ENCODE results near the gene RPN2.

RPN2 gene

DNA sequence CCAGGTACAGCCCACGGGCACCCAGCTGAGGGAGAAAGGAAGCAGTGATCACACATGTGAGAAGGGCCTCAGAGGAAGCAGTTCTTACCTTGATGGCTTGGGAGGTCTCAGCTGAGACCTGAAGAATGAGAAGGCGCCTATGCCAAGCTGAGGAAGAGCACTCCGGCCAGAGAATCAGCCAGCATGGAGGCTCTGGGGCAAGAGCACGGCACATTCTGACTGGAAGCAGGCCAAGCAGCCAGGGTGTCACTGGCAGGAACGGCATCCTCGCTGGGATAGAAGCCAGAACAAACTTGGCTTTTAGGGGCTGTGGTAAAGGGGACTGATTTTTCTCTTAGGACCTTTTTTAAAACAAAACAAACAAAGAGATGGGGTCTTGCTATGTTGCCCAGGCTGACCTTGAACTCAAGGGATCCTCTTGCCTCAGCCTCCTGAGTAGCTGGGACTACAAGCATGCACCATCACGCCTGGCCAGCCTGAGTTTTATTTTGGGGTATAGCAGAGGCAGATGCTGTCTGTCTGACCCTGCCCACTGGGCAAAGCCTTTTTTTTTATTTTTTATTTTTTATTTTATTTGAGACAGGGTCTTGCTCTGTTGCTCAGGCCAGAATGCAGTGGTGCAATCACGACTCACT is 64.9 kb downstream of the RPN2 start:
- FAIRE-seq = no peak

DNA sequence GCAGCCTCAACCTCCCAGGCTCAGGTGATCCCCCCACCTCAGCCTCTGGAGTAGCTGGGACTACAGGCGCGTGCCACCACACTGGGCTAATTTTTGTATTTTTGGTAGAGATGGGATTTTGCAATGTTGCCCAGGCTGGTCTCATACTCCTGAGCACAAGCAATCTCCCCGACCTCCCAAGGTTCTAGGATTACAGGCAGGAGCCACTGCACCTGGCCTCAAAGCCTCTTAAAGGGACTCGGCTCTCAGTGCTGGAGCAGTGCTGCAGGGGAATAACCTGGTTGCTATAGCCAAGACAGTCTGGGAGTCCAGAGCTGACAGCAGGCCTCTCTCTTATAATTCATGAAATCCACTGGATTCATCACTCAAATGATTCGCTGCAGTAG is 65.4 kb downstream of the RPN2 start:
- no peak for FAIRE-seq

DNA sequence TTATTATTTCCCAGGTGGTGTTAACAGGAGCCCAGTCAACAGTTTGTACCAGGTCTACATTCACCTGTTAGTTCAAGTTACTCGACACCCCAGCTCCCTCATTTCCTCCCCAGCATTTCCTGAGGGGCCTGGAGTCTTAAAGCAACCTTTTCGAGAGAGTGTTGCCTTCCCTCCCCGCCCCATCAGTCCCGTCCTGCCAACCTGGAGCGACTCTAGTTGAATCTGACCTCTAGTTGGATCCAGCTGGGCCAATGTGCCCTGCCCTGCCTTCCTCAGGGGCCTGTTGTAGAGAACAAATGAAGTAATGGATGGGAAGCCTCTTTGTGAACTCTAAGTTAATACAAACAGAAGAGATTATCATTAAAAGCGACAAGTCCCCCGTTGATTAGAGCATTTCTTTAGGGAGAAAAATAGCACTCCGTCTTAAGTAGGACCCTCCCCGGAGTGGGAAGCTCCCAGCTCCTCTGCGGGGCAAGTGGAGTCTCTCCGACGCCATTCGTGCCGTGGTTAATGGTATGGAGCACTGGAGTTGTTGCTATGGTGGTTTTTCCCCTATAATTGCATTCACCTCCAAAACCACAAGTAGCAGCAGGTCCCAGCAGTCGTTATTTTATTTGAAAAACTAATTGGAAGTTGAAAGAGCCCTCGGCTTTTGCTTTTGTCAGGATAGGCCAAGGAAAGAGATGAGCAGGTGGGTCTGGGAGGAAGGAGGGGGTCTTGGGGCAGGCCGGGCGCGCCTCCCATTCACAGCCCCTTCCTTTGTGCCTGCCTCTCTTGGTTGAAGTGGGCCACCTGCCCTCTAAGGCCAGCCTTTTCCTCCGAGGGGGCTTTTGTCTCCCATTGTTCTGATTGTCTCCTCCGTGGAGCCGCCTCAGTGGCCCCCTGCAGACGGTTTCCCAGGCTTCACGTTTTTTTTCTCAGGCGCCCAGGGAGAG is 66.4 kb downstream of the RPN2 start:
- no peak for FAIRE-seq

GRCh38 chr20:37246736-37247135 is 67.6 kb downstream of the RPN2 start:
- no peak for FAIRE-seq

GRCh38 chr20:37247547-37247946 is 68.4 kb downstream of the RPN2 start:
- no peak for FAIRE-seq

- no peak for FAIRE-seq
Observed at GRCh38 chr20:37249304-37249703, 70.2 kb downstream of the RPN2 start.

DNA sequence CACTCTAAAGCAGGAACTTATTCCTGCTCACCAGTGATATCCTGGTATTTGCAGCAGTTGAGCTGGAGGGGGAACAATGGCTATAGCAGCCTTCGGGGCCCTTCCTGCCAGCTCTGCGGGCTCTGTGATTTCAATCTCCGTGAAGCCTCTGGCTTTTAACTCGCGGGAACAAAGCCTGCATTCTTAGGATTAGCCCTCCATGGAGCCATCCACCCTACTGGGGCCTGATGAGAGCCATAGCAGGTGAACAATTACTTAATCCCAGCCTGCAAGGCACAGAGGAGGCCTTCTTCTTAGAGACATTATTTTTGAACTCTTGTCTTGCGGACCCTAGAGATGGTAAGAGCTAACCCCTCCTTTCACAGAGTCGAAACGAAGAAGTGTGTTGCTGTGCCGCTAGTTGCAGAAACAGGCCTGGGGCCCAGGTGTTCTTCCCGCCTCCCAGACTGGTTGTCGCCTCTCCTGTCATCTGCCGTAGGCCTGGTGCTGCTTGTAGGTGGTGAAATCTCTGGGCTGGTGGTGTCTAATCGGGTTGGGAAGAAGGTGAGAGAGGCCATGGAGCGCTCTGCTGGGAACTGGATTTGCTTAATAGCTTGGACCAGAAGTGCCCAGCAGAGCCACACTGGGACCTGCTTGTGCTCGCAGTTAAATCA is 72.8 kb downstream of the RPN2 start:
- FAIRE-seq = no peak

GRCh38 chr20:37253087-37253486 is 74.0 kb downstream of the RPN2 start:
- no peak for FAIRE-seq

DNA sequence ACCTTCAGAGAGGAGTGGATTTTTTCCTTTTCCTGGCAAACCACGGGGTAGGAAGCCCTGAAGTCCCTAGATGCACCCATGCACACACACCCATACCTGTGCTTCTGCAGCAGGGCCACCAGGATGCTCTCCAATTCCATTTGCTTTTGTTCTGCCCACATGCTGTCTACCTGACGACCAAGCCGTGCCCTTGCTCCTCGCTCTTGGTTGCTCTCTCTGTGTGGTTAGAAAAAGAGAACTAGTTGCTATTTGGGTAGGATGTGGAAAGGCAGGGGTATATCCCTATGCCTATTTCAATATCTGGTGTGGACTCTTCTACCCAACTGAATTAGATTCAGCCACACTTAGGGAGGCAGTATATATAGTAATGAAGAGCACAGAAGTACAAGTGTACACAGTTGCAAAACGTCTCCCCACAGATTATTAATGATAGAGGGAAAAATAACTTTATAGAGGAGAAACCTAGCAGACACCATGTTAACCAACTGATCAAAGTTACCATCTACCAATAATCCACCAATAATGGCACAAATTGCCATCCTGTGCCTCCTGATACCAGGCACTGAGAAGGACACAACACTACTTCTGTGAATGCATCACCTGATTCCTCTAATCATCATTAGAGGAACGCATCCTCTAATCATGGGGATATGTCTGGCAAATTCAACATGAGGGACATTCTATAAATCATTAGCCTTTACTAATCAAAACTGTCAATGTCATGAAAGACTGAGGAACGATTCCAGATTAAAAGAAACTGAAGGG is 75.2 kb downstream of the RPN2 start:
- no peak for FAIRE-seq

DNA sequence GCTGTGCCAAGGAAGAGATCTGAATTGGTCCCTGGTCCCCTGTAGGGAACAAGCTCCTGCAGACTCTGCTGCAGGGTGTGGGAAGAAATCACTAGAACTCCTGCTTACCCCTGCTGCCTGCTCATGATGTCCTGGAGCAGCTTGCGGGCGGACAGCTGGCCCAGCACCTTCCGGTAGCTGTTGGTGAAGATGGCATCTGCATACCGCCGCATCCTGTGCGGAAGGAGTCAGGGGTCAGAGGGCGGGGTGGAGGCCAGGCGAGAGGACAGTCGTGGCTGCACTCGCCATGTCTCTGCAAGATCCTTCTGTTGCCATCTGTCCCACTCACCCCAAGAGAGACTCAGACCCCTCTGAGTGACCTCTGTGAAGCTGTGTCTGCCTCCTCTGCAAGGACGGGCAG is 77.2 kb downstream of the RPN2 start:
- no peak for FAIRE-seq

DNA sequence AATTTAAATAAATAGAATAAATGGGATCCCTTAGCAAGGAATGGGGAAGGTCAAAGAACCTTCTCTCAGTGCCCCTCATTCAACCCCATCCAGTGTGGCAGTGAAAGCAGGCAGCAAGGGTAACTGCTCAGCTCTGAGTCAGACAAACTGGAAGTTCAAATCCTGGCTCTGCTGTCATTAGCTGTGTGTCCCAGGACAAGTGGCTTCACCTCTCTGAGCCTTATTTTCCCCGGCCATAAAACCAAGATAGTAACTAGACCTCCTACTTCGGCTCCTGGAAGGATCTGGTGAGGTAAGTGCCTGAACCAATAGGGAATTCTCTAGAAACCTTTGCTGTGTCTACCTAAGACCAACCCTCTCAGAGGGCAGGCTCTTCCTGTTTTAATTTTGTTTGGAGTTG is 78.4 kb downstream of the RPN2 start:
- FAIRE-seq = no peak

GRCh38 chr20:37257988-37258387 is 78.9 kb downstream of the RPN2 start:
- FAIRE-seq = no peak

DNA sequence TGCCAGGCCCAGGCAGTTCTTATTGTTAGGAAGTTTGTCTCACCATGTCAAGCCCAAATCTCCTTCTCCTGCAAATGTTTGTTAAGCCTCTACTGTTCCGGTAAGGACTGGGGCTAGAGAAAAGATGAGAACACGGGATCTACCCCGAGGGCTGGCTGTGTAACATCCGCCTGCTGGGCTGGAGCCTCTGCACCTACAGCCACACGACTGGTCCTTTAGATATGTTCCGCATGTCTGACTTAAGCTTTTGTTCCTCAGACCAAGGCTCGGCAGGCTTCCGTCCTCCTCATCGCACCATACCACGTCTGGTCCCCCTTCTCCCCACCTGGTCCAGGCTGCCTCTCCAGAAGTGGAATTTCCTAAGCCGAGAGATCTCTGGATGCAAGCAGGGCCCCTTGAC is 79.9 kb downstream of the RPN2 start:
- no peak for FAIRE-seq

DNA sequence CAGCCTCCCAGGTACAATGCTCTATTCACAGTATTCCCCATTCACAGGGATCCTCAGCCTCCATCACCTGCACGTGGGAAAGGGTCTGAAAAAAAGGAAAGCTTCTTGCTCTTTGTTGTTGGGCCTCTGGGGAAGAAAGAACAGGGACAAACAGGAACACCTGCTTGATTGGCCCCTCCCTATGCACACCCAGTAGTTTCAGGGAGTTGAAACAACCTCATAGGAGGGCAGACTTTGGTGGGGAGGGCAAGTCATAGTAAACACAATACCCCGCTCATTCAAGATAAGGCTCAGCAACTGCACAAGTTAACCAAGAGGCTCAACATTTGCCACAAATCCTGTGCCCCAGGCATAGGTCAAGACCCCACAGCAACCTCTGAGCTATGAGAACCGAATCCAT is 80.7 kb downstream of the RPN2 start:
- FAIRE-seq = no peak

DNA sequence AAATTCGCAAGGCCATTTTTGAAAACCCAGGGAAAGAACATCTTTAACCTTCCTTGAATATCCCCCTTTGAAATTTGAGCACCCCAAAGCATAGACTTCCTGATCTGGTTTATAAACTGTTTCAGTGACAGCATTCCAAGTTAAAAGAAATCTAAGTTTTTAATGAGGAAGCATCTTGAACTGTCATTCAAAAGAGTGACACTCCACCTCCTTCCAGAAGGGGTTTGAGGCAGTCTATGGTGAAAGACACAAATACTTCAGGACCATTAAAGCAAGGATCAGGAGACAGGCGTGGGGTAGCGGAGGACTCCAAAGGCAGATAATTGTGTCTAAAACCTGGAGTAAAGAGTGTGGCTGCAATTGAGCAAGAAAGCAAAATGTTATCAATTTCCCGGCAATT is 81.8 kb downstream of the RPN2 start:
- FAIRE-seq = no peak

DNA sequence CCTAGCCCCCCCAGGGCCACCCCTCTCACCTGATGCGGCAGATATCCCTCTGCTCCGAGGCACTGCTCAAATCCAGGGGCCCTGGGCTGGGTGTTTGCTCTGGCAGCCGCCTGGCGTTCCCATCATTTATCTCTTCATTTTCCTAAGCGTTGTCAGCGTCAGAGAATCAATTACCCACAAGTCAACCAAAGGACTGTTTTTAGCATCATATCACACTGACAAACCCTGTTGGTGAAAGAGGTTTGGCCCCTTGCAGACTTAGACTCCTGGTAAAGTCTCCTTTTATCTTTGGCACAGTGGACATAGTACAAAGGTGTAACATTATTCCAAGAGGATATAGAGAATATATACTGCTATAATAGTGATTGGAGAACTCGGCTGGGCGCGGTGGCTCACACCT is 82.6 kb downstream of the RPN2 start, which contains the start of gene GHRH:
Gene GHRH, minus strand, starts transcription at position 101 of the 400 bp plus-strand sequence. CDS start 4,925 bp downstream, outside the sequence.
- no peak for FAIRE-seq

- no peak for FAIRE-seq
Observed at GRCh38 chr20:37262505-37262904, 83.4 kb downstream of the RPN2 start.

GRCh38 chr20:37263686-37264085 is 84.6 kb downstream of the RPN2 start:
- no peak for FAIRE-seq

DNA sequence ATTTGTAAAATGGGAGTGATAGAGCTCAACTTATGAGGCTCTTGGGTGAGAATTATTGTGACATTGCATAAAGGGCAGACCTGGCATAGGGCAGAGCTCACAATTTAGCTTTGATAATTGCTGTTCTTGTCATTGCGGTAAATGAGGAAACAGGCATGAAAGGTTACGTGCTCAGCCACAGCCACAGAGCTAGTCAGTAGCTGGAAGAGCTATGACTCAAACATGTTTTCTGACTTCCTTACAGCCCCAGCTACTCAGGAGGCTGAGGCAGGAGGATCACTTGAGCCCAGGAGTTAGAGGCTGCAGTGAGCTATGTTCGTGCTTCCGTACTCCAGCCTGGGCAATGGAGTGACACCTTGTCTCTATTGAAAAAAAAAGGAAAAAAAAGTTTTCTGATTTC is 86.0 kb downstream of the RPN2 start:
- no peak for FAIRE-seq

- FAIRE-seq = no peak
Observed at GRCh38 chr20:37266940-37267666, 88.0 kb downstream of the RPN2 start.

- FAIRE-seq = no peak
Observed at GRCh38 chr20:37267667-37268313, 88.7 kb downstream of the RPN2 start.
